ENCODE results near the gene SLC9A9. TPM values are rescaled to one million over a fixed set of nuclear protein-coding genes. Genes with fewer than 3 reads are reported as not detected.

SLC9A9 gene
- total and polyA plus RNA-seq, 9 donors, result 9.6 to 18.3 (median 11.2) TPM

DNA sequence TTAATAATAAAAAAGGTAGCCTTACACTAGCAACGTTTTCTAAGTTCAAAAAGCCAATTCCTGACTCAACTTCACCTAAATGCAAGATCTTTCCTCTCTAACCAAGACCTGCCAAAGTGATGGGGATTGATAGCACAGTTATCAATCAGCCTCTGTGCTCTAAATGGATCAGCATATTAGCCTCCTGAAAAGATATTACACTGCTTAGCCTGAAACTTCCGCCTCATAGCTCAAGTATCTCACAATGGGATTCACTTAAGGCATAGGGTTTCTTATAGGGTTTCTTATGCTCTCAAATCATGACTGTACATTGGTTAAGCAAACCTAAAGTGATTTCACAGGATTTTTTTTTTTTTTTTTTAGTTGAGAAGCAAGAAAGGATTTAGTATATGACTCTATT lies 436 bp upstream of the SLC9A9 start:
- Histone ChIP-seq H3K36me3 (ENCODE audit: control insufficient read depth, insufficient read depth, low read length) (no peaks in the 10 kb centered on the region), H3K27ac (ENCODE audit: low read length) (peak overlapping the region; percentile 69), H3K9me3 (replicated peaks; ENCODE audit: control insufficient read depth, low read depth, low read length) (no peaks in the 10 kb centered on the region), H3K4me1 (ENCODE audit: control insufficient read depth, insufficient read depth, low read length) (peaks cover 2% of the 10 kb centered on the region), H3K4me3 (ENCODE audit: low read length) (no peak overlapping the region), H3K27me3 (ENCODE audit: control insufficient read depth, insufficient read depth, low read length) (no peaks in the 10 kb centered on the region)
- no CpG with 5 or more reads among the region's 2 CpGs for WGBS (ENCODE audit: insufficient coverage)
- no peak for DNase-seq

DNA sequence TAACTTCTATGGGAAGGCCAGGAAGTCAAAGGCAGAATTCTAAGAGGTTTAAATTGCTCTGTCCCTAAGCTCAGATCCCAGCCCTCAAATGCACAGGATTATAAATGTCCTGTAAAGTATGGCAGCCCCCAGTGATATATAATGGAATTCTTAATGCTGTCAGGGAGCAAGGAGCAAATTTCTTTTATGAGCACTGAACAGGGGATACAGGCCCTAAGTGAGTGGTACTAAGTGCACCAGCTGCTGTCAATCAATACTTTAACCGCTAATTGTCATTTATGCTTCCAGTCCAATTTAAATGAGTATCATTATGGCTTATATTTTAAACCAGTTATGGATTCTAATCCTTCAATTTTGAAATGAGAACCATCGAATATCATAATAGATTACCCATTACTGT lies 4.7 kb downstream of the SLC9A9 start:
- Histone ChIP-seq H3K27ac (ENCODE audit: low read length) (no peak overlapping the region), H3K4me1 (ENCODE audit: control insufficient read depth, insufficient read depth, low read length) (no peaks in the 10 kb centered on the region), H3K9me3 (replicated peaks; ENCODE audit: control insufficient read depth, low read depth, low read length) (no peaks in the 10 kb centered on the region), H3K36me3 (ENCODE audit: control insufficient read depth, insufficient read depth, low read length) (no peaks in the 10 kb centered on the region), H3K4me3 (ENCODE audit: low read length) (no peak overlapping the region), H3K27me3 (ENCODE audit: control insufficient read depth, insufficient read depth, low read length) (no peaks in the 10 kb centered on the region)
- no peak for DNase-seq
- WGBS (ENCODE audit: insufficient coverage), result no CpG with 5 or more reads among the region's 2 CpGs

DNA sequence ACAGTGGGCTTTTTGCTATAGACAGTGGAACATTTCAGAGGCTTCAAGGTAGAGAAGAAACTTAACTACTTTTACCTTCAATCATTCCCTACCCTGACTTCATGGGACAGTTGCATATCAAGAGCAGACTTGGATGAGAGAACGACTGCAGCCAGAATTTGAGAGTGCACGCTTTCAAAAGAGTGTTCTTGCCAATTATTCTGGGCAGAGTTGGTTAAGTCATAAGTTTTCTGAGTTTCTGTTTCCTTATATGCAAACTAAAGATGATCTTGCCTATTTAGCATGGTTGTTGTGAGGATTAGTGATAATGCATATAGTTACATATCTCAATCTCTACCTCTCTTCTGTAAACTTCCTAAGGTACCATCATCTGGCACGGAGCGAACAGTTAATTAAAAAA lies 7.6 kb downstream of the SLC9A9 start:
- no CpG with 5 or more reads among the region's 4 CpGs for WGBS (ENCODE audit: insufficient coverage)
- Histone ChIP-seq H3K27ac (ENCODE audit: low read length) (no peak overlapping the region), H3K4me1 (ENCODE audit: control insufficient read depth, insufficient read depth, low read length) (no peaks in the 10 kb centered on the region), H3K36me3 (ENCODE audit: control insufficient read depth, insufficient read depth, low read length) (no peaks in the 10 kb centered on the region), H3K9me3 (replicated peaks; ENCODE audit: control insufficient read depth, low read depth, low read length) (no peaks in the 10 kb centered on the region), H3K4me3 (ENCODE audit: low read length) (no peak overlapping the region), H3K27me3 (ENCODE audit: control insufficient read depth, insufficient read depth, low read length) (no peaks in the 10 kb centered on the region)
- no peak for DNase-seq

- H3K4me3 ChIP-seq (ENCODE audit: low read length), result no peak overlapping the region
- no CpG with 5 or more reads among the region's 2 CpGs for WGBS (ENCODE audit: insufficient coverage)
- DNase-seq, result no peak
- no peaks in the 10 kb centered on the region for H3K4me1 ChIP-seq (ENCODE audit: control insufficient read depth, insufficient read depth, low read length)
- no peak overlapping the region for H3K27ac ChIP-seq (ENCODE audit: low read length)
- H3K27me3 ChIP-seq (ENCODE audit: control insufficient read depth, insufficient read depth, low read length), result no peaks in the 10 kb centered on the region
- H3K36me3 ChIP-seq (ENCODE audit: control insufficient read depth, insufficient read depth, low read length), result no peaks in the 10 kb centered on the region
- no peaks in the 10 kb centered on the region for H3K9me3 ChIP-seq (replicated peaks; ENCODE audit: control insufficient read depth, low read depth, low read length)
Observed at GRCh38 chr3:143839980-143840379, 8.3 kb downstream of the SLC9A9 start.

- DNase-seq, result no peak
- WGBS (ENCODE audit: insufficient coverage), result no CpG with 5 or more reads among the region's 1 CpG
Observed at GRCh38 chr3:143837076-143837475, 11.2 kb downstream of the SLC9A9 start.

DNA sequence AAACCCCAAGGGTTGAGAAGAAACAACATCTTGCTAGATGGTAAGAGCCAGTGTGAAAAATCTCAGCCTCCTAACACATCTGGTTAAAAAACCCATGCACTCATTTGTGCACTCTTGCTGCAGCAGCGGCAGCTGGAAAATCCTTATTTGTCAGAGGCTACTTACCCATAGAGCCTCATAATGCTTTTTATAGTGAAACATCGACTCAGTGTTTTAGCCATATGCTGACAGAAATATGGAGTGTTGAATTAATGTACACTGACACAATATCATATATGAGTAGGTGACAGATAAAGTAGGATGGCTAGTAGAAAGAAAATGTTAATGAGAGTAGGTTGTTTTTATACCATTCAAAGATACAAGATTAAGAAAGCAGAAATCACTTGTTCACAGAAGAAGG lies 13.0 kb downstream of the SLC9A9 start:
- DNase-seq, result no peak
- H3K27ac ChIP-seq (ENCODE audit: low read length), result no peak overlapping the region
- no peaks in the 10 kb centered on the region for H3K36me3 ChIP-seq (ENCODE audit: control insufficient read depth, insufficient read depth, low read length)
- H3K27me3 ChIP-seq (ENCODE audit: control insufficient read depth, insufficient read depth, low read length), result no peaks in the 10 kb centered on the region
- H3K4me1 ChIP-seq (ENCODE audit: control insufficient read depth, insufficient read depth, low read length), result no peaks in the 10 kb centered on the region
- no peak overlapping the region for H3K4me3 ChIP-seq (ENCODE audit: low read length)
- H3K9me3 ChIP-seq (replicated peaks; ENCODE audit: control insufficient read depth, low read depth, low read length), result no peaks in the 10 kb centered on the region
- WGBS (ENCODE audit: insufficient coverage), result no CpG with 5 or more reads among the region's 2 CpGs

More at GRCh38 chr3:143837076-143837475, 11.2 kb downstream of the SLC9A9 start:
- no peak overlapping the region for H3K27ac ChIP-seq (ENCODE audit: low read length)
- no peak overlapping the region for H3K4me3 ChIP-seq (ENCODE audit: low read length)
- no peaks in the 10 kb centered on the region for H3K36me3 ChIP-seq (ENCODE audit: control insufficient read depth, insufficient read depth, low read length)
- H3K9me3 ChIP-seq (replicated peaks; ENCODE audit: control insufficient read depth, low read depth, low read length), result no peaks in the 10 kb centered on the region
- no peaks in the 10 kb centered on the region for H3K27me3 ChIP-seq (ENCODE audit: control insufficient read depth, insufficient read depth, low read length)
- H3K4me1 ChIP-seq (ENCODE audit: control insufficient read depth, insufficient read depth, low read length), result no peaks in the 10 kb centered on the region

- Histone ChIP-seq H3K9me3 (replicated peaks; ENCODE audit: control insufficient read depth, low read depth, low read length) (no peaks in the 10 kb centered on the region), H3K36me3 (ENCODE audit: control insufficient read depth, insufficient read depth, low read length) (no peaks in the 10 kb centered on the region), H3K27ac (ENCODE audit: low read length) (no peak overlapping the region), H3K4me1 (ENCODE audit: control insufficient read depth, insufficient read depth, low read length) (no peaks in the 10 kb centered on the region), H3K4me3 (ENCODE audit: low read length) (no peak overlapping the region), H3K27me3 (ENCODE audit: control insufficient read depth, insufficient read depth, low read length) (no peaks in the 10 kb centered on the region)
- no peak for DNase-seq
Observed at GRCh38 chr3:143832433-143832832, 15.8 kb downstream of the SLC9A9 start.

- no peaks in the 10 kb centered on the region for H3K27me3 ChIP-seq (ENCODE audit: control insufficient read depth, insufficient read depth, low read length)
- no peak for DNase-seq
- no peak overlapping the region for H3K27ac ChIP-seq (ENCODE audit: low read length)
- H3K36me3 ChIP-seq (ENCODE audit: control insufficient read depth, insufficient read depth, low read length), result no peaks in the 10 kb centered on the region
- no CpG with 5 or more reads among the region's 1 CpG for WGBS (ENCODE audit: insufficient coverage)
- no peaks in the 10 kb centered on the region for H3K9me3 ChIP-seq (replicated peaks; ENCODE audit: control insufficient read depth, low read depth, low read length)
- no peak overlapping the region for H3K4me3 ChIP-seq (ENCODE audit: low read length)
- H3K4me1 ChIP-seq (ENCODE audit: control insufficient read depth, insufficient read depth, low read length), result no peaks in the 10 kb centered on the region
Observed at GRCh38 chr3:143831994-143832393, 16.3 kb downstream of the SLC9A9 start.

GRCh38 chr3:143831208-143831607 lies 17.1 kb downstream of the SLC9A9 start:
- no peaks in the 10 kb centered on the region for H3K9me3 ChIP-seq (replicated peaks; ENCODE audit: control insufficient read depth, low read depth, low read length)
- H3K4me1 ChIP-seq (ENCODE audit: control insufficient read depth, insufficient read depth, low read length), result no peaks in the 10 kb centered on the region
- peak overlapping the region; percentile 15 for H3K27ac ChIP-seq (ENCODE audit: low read length)
- H3K36me3 ChIP-seq (ENCODE audit: control insufficient read depth, insufficient read depth, low read length), result no peaks in the 10 kb centered on the region
- no peak overlapping the region for H3K4me3 ChIP-seq (ENCODE audit: low read length)
- whole genome bisulfite sequencing (ENCODE audit: insufficient coverage), result no CpG with 5 or more reads among the region's 2 CpGs
- DNase-seq, result no peak
- H3K27me3 ChIP-seq (ENCODE audit: control insufficient read depth, insufficient read depth, low read length), result no peaks in the 10 kb centered on the region

- H3K27me3 ChIP-seq (ENCODE audit: control insufficient read depth, insufficient read depth, low read length), result no peaks in the 10 kb centered on the region
- no peak overlapping the region for H3K27ac ChIP-seq (ENCODE audit: low read length)
- H3K4me1 ChIP-seq (ENCODE audit: control insufficient read depth, insufficient read depth, low read length), result no peaks in the 10 kb centered on the region
- H3K9me3 ChIP-seq (replicated peaks; ENCODE audit: control insufficient read depth, low read depth, low read length), result no peaks in the 10 kb centered on the region
- no peak for DNase-seq
- no peaks in the 10 kb centered on the region for H3K36me3 ChIP-seq (ENCODE audit: control insufficient read depth, insufficient read depth, low read length)
- H3K4me3 ChIP-seq (ENCODE audit: low read length), result no peak overlapping the region
Observed at GRCh38 chr3:143830786-143831185, 17.5 kb downstream of the SLC9A9 start.

- Histone ChIP-seq H3K27ac (ENCODE audit: low read length) (no peak overlapping the region), H3K4me1 (ENCODE audit: control insufficient read depth, insufficient read depth, low read length) (no peaks in the 10 kb centered on the region), H3K4me3 (ENCODE audit: low read length) (no peak overlapping the region), H3K36me3 (ENCODE audit: control insufficient read depth, insufficient read depth, low read length) (no peaks in the 10 kb centered on the region), H3K27me3 (ENCODE audit: control insufficient read depth, insufficient read depth, low read length) (no peaks in the 10 kb centered on the region), H3K9me3 (replicated peaks; ENCODE audit: control insufficient read depth, low read depth, low read length) (no peaks in the 10 kb centered on the region)
- no peak for DNase-seq
- no CpG with 5 or more reads among the region's 2 CpGs for WGBS (ENCODE audit: insufficient coverage)
Observed at GRCh38 chr3:143830063-143830462, 18.2 kb downstream of the SLC9A9 start.
